Measurements from ENCODE around the gene GPR26.
"Not testable (repeated sequence)": the region's sequence is repeated elsewhere in the genome, so short reads cannot be mapped to it uniquely, and the experiment has no call there.

The GPR26 gene

DNA sequence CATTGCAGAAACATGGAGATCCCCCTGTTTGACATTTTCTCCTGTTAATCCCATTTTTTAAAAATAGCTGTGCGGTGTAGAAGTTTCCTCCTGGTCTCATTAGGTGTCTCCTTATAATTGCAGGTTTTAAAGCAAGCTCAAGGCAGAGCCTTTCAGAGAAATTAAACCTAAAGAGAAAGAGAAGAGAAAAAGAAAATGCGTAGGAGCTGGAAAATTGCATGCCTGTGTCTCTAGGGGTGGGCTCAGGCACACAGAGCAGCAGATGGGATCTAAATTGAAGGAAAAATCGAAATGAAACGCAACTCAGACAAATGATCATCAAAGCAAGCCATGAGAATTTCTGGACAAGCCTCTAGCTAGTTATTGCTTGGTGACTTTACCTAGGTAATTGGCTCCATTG, 40.1 kb downstream of the GPR26 start:
- no peak for DNase-seq

DNA sequence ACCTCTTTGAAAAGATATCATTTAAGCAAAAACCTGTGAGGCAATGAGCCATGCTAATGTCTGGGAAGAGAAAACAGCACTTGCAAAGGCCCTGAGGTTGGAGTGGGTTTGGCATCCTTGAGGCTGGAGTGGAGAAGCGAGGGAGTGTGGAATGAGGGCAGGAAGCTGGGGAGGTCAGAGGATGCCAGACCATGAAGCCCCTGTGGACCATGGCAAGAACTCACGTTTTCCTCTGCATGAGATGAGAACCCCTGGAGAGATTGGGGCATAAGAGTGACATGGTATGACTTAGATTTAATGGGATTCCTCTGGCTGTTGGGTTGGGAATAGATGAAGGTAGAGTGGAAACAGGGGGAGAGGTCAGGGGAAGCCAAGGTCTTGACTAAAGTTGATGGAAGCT, 49.4 kb downstream of the GPR26 start:
- DNase-seq: no peak

DNA sequence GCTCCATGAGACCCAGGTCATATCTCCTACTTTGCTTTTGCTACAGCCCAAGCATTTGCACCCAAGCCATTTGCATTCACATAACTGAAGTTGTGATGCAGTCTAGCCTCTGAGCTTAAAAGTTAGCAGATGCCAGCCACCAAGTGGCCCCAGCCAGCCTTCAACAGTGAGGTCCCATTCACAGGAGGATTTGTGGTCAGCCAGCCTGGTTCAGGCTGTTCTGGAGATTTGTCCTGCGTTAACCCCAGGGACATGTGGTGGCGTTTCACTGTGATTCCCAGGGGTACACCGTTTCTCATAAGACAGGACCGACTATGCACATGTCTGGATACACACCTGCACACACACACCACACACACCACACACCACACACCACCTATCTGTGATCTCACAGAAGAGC, 51.2 kb downstream of the GPR26 start:
- DNase-seq: no peak

DNA sequence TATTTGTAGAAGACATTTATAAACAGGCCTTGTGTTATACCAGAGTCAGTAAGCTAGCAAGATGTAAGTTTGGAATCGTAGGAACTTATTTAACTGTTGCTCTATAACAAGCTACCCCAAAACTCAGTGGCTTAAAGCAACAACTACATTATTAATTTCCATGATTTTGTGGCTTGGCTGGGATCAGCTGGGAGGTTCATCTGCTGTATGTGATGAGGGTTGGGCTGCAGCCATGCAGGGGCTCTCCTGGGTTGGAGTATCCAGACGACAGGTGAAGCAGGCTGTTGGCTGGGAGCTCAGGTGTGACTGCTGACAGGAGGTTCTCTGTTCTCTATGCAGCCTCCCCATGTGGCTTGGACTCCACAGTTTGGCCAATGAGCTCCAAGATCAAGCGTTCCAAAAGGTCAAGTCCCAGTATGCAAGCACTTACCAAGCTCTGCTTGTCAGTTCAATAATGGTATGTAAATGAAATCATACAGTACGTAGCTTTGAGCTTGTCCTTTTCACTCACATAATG, 52.4 kb downstream of the GPR26 start:
- DNase-seq: no peak

DNA sequence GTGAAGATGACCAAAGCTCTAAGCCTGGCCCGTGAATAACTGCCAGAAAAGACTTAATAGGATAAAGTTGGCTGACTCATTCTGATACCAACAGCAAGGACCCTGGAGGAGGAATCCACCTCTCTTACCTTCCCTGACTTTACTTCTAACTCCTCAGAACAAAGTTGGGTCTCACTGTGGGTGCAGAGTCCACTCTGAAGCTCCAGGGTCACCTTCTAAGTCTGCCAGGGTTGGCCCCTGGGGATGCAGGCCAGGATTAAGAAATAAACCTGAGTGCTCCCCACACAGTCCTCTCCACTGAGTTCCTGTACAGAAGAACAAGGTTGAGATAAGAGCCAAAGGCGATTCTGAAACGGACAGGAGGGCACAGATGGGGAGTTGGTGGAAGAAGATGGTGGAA, 54.4 kb downstream of the GPR26 start:
- no peak for DNase-seq

DNA sequence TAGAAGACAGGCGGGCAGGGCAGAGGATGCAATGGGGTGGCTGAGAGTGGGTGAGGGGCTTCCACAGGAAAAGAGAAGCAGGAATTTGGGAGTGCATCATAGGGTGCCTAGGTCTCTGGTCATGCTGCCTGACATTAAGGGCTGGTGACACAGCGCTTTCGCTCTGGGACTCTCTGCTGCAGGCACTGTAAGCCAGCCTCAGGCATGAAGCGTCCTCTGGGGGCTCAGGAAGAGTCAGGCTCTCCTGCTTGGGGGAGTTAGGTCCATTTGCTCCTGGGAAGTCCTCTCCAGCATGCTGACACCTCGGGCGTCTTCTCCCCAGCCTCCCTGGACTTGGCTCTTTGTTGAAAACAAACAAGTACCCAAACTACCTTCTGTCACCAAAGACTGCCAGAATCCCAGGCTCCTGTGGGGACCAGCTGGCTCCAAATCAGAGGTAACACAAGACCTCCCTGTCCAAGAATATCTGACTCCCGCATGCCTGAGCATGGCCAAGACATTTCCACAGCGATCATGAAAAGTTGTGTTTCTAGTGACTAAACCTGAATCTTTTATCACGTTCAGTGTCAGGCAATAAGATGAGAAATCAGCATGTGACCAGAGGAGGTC, 55.4 kb downstream of the GPR26 start:
- DNase-seq: no peak

DNA sequence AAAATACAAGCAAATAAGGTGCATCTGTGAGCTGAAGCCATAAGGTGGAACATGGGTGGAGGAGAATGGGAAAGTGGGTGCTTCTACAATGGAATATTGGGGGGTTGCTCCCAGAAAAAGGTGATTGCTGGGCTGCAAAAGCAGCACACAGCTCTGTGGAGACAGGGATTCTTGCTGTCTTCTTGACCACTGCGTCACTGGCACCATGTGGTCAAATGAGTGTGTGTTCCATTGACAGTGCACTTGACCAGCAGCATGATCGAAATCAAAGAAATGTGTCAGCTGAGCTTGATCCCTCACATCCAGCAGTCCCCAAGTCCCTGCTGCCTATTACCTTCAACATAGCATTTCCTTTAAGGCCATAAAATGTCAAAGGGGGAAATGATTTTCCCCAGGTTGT, 56.2 kb downstream of the GPR26 start:
- no peak for DNase-seq

DNA sequence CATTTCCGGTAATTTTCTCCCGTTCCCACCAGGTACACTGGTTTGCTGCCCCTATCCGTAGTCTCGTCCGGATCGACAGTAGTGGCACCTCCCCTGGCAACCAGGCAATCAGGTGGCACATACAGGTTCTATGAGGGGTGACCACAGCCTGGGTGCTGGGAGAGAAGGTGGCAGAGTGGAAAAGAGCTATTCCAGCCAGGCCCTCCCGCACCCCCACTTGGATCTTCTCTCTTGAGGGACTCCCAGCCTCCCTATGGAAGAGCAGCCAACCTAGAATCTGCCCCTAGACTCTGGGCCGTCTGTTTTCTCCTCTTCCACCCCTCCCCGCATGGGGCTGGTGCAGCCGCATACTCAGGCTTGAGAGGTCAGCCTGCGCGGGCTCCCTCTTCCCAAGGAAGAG, 58.6 kb downstream of the GPR26 start:
- DNase-seq: no peak

DNA sequence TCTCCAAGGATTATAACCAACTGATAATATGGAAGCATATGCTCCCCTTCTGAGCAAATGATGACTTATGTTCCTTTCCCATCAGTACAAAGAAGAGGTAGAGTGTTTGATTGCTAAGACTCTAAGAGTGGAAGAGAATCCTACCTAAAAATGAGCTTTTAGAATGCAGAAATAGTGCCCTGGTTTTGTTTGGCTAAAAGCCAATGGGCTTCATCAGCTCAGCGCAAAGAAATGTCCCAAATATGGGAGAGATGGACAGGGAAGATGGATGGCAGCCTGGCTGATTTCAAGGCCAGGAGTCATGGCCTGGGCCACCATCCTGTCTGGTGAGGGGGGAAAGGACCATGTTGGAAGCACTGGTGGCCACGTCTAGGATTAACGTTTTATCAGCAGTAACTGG, 60.2 kb downstream of the GPR26 start:
- DNase-seq: no peak

DNA sequence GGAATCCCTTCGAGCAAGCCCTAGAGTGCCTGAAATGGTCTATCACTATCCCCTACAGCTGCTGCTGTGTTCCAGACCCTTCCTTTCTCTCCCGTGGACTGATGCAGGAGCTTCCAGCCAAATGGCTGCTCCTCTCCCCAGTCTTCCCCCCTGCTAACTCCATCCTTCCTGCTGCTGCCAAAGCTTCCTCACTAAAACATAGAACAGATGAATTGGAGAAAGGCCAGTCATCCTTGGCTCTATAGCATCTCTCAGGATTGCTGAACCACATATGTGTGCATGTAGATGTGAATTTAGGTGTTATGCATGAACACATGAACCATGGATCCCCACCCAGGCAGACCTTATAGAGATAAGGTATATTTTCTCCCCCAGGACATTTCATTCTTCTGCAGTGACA, 60.7 kb downstream of the GPR26 start:
- DNase-seq: no peak

DNA sequence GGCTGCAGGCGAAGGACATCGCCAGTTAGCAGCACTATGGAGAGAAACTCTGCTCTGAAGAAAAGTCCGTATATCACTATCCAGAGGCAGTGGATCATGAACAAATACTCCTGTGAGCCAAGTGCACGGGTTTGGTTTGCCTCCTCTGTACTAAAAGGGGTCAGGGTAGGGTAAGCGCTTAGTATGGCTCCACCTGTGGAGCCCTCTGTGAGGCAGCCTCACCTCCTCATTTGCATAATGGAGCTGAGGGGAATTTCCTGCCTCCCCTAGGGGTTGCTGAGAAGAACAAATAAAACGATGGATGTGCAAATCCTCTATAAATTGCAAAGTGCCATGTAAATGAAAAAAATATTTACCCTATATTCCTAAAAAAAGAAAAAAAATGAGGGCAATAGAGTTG, 63.4 kb downstream of the GPR26 start:
- no peak for DNase-seq

DNA sequence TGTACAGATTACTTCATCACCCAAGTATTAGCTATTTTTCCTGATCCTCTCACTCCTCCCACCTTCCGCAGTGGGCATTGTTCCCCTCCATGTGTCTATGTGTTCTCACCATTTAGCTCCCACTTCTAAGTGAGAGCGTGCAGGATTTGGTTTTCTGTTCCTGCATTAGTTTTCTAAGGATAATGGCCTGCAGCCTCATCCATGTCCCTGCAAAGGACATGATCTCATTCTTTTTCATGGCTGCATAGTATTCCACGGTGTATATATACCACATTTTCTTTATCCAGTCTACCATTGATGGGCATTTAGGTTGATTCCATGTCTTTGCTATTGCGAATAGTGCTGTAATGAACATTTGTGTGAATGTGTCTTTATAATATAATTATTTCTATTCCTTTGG, 70.8 kb downstream of the GPR26 start:
- DNase-seq: not testable (repeated sequence)

DNA sequence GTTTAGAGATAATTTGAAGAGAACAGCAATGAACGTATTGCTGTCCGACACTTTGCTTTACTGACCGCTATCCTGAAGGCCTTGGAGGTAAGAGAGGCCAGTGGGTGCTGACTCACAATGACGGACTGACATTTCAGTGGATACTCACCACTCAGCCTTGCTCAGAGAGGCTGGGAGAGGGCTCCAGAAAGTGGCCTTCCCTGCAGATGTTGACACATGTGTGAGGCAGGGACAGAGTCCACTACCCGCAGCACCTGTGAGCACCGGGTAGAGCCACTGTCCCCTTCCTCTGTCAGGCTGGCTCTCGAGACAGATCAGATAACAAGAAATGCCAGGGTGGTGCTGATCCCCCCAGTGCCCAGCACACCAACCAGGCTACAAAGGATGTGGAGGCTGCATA, 75.0 kb downstream of the GPR26 start:
- DNase-seq: no peak

DNA sequence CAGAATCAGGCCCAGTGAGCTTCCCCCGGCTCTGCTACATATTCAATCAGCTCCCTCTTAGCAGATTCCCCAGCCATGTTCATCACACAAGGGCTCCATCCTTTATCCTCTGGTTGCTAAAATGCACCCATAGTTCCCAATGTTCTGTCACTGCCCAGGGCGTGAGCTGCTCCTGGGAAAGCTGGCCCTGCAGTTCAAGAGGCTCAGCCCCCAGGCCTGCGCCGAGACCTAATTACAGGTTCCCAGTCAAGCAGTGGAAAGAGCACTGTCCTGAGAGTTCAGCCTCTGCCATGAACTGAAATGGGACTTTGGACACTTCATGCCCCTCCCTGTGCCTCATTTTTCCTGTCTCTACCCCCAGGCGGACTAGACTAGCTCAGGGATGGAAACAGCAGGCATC, 75.6 kb downstream of the GPR26 start:
- DNase-seq: no peak

DNA sequence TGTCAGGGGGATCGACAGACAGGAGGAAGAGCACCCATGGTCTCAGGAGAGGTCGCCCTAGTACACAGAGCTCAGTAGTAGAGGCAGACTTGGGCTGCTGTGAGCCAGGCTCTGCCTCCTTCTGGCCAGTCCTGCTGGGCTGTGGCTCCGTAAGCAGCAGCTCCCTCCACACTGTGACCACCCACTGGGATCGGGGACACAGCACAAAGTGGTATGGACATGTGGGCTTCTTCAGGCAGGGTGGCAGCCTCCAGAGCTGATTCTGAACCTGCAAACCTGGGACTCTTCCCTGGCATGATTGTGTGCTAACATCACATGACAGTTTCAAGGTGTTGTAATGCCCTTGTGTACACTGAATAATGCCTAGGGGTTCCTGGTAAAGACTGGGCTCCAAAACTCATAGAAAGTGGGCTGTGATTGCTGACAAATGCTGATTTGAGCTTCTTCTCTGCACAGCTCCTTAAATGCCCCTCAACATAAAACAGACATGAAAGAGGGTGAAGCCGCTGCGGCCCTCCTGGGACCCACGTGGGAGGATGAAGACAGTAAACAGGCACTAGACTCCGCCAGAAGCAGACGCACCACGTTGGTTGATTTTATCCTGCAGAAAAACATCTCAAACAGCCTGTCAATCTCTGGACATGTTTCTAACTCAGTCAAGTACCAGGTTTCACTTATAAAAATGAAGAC, 76.7 kb downstream of the GPR26 start:
- no peak for DNase-seq

DNA sequence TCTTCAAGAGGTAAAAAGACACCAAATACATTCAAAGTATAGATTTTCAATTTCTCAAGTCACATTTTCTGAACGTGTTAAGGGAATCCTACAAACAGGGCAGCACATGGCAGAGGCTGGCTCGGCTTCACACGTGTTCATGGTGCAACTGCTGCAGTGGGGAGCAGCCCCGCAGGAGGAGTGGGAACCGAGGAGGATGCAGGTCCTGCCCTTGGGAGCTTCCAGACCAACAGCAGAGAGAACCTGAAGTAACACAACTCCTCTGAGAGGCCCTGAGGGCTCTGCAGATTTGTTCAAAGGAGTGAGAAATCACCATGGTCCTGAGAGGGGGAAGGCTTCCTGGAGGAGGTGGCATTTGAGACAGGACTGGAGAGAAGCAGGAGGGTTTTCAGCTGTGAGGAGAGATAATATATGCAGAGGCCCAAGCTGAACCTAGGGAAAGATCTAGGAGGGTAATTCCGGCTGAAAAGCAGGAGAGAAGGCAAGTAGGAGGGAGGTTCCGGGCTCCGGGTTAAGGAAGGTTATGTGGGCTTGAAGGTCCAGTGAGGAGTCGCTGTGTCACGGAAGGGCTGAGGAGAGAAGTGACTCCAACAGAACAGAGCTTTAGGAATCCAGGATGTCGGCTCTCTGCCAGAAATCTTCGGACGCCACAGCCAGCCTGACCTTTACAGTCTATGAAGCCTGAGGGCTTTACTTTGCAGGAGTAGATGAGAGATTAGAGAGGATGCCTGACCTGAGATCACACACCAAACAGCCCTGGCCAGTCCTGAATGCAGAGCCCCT, 77.5 kb downstream of the GPR26 start:
- no peak for DNase-seq

DNA sequence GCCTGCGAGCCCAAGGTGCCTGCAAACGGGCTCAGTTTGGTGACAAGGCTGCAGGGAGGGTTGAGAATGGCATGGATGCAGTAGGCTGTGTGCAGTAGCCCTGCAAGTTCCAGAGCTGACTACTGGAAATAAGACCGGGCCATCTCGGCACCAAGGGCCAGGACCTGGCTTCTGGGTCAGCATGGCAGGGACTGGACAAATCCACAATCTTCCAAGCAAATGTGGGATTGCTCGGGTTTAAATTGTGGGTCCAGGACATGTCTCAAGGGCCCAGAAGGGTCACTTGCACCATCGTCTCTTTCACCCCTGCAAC, 78.0 kb downstream of the GPR26 start:
- no peak for DNase-seq

Data from anterior cingulate cortex (tissue), 58 donors.